ENCODE measurements around the gene MAP7. TPM values are rescaled to one million over a fixed set of nuclear protein-coding genes. Genes with fewer than 3 reads are reported as not detected.
A peak's percentile ranks its signal among the peaks of the same experiment; 100 is the strongest.

MAP7 gene
- total RNA-seq: 1 to 10 TPM in 3 of 4 donors, under 1 TPM in 1; 0.84 to 1.5 (median 1.4) TPM

- H3K36me3 ChIP-seq: no peaks in the 10 kb centered on the region
- WGBS, 2 donors: 6 to 7% methylated on average over 22 to 36 of the region's 79 CpGs
- peak within 1 kb of the TSS in 2 of 4 donors; percentile 0 to 67 for H3K27ac ChIP-seq
- H3K9me3 ChIP-seq: no peaks in the 10 kb centered on the region
- H3K4me1 ChIP-seq: peaks cover 0 to 17% (median 10%) of the 10 kb centered on the region in 4 donors
- no peak for TF ChIP-seq EP300 (IDR thresholded peaks at IDR 0.05)
- peak; percentile 77 to 85 (median 80) for TF ChIP-seq CTCF (IDR thresholded peaks at IDR 0.05)
- peaks cover 0 to 50% of the 10 kb centered on the region in 2 donors for H3K27me3 ChIP-seq
- DNase-seq (ENCODE audit: low spot score in 2 of 2): no peak
- H3K4me3 ChIP-seq: peak within 1 kb of the TSS; percentile 58 to 78 (median 63)
Measured at GRCh38 chr6:136550330-136551071, at the start of gene MAP7. Gene MAP7, minus strand, starts transcription at chr6:136550422. Its CDS starts 14 bp downstream, at chr6:136550408.

DNA sequence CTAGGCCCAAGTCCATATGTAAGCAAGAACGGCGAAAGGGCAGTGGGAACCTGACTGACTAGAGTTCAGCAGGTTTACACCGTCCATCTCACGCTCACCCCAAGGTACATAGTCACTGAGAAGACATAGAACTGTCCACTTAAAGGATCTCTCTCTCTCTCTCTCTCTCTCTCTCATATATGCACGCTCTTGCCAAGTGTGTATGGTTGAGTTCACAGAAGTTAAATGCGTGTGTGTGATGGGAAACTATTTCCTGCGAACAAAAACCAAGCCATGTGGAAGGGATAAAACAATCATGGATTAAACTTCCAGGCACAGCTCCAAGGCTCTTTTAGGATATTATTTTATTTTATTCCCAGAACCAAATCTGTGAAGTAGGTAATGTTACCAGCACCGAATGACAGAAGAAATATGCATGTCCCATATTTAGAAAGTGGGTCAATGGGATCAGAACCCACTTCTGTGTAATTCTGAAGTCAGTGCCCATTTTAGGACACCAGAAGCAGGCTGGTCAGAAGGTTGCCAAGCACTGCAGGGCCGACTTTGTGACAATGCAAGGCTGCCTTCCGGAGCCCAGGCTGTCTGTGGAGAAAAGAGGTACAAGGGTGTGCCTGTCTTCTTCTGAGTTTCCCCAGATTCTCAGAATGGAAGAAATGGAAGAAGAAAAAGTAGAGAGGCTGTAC, 49.2 kb upstream of the MAP7 start:
- TF ChIP-seq CTCF (IDR thresholded peaks at IDR 0.05): no peak
- no peak for TF ChIP-seq EP300 (IDR thresholded peaks at IDR 0.05)
- TF ChIP-seq POLR2A (IDR thresholded peaks at IDR 0.05): no peak
- WGBS, 2 donors: 76 to 80% methylated on average over 10 of the region's 10 CpGs
- H3K36me3 ChIP-seq: peaks cover 0 to 4% (median 0%) of the 10 kb centered on the region in 3 donors
- no peaks in the 10 kb centered on the region for H3K9me3 ChIP-seq
- no peak overlapping the region for H3K27ac ChIP-seq
- H3K4me3 ChIP-seq: no peak overlapping the region
- H3K4me1 ChIP-seq: no peaks in the 10 kb centered on the region
- no peaks in the 10 kb centered on the region for H3K27me3 ChIP-seq
- no peak for DNase-seq (ENCODE audit: low spot score in 2 of 2)

DNA sequence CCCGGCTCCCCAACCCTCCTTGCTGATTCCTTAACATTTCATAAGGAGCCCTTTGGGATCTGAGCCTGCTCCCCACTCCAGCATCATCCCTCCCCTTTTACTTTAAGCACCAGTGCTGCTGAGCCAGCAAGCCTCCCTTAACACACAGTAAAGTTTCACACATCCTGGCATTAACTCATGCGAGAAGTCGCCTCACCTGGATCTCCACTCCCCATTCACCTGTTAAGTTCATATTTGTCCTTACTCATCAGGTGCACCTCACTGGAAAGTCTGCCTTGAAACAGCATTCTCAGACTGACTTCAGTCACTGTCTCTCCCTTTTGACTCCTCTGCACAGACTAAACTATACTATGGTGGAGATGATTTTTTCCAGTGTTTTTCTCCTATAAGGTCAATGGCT, 47.8 kb upstream of the MAP7 start:
- Histone ChIP-seq H3K4me3 (no peak overlapping the region), H3K27ac (no peak overlapping the region), H3K9me3 (no peaks in the 10 kb centered on the region), H3K36me3 (no peaks in the 10 kb centered on the region), H3K4me1 (no peaks in the 10 kb centered on the region), H3K27me3 (no peaks in the 10 kb centered on the region)
- no peak for TF ChIP-seq EP300 (IDR thresholded peaks at IDR 0.05)
- TF ChIP-seq POLR2A (IDR thresholded peaks at IDR 0.05): no peak
- TF ChIP-seq CTCF (IDR thresholded peaks at IDR 0.05): no peak
- DNase-seq (ENCODE audit: low spot score in 2 of 2): no peak
- 93 to 94% methylated on average over 3 of the region's 3 CpGs for WGBS, 2 donors

DNA sequence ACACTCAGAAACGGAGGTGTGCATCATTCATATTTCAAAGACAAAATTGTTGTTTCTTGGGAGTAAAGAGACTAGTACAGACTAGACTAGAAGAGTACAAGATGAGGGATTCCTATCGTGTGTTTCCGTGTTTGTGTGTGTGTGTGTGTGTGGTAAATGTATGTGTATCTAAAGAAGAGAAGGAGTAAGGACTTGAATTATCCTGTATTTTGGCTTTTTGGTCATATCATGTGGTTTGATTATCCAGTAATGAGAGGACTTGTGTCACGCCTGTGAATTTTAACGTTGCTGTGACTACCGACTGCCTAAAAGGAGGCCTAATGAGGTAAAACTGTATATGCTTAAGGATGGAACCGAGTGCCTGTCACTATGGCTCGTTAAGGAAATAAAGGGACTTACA, 44.4 kb upstream of the MAP7 start:
- Histone ChIP-seq H3K36me3 (peaks cover 0 to 25% (median 8%) of the 10 kb centered on the region in 3 donors), H3K4me1 (no peaks in the 10 kb centered on the region), H3K27me3 (no peaks in the 10 kb centered on the region), H3K9me3 (no peaks in the 10 kb centered on the region), H3K27ac (no peak overlapping the region), H3K4me3 (no peak overlapping the region)
- 94 to 95% methylated on average over 8 of the region's 8 CpGs for WGBS, 2 donors
- DNase-seq (ENCODE audit: low spot score in 2 of 2): no peak
- TF ChIP-seq EP300 (IDR thresholded peaks at IDR 0.05) (no peak), POLR2A (IDR thresholded peaks at IDR 0.05) (no peak)

GRCh38 chr6:136593748-136594490, 43.7 kb upstream of the MAP7 start:
- H3K4me3 ChIP-seq: no peak overlapping the region
- H3K27me3 ChIP-seq: no peaks in the 10 kb centered on the region
- 64 to 68% methylated on average over 6 of the region's 6 CpGs for WGBS, 2 donors
- no peaks in the 10 kb centered on the region for H3K4me1 ChIP-seq
- no peak for DNase-seq (ENCODE audit: low spot score in 2 of 2)
- H3K36me3 ChIP-seq: peaks cover 0 to 32% (median 8%) of the 10 kb centered on the region in 3 donors
- no peaks in the 10 kb centered on the region for H3K9me3 ChIP-seq
- no peak for TF ChIP-seq EP300 (IDR thresholded peaks at IDR 0.05)
- no peak for TF ChIP-seq POLR2A (IDR thresholded peaks at IDR 0.05)
- TF ChIP-seq CTCF (IDR thresholded peaks at IDR 0.05): no peak
- H3K27ac ChIP-seq: no peak overlapping the region
